Fibroblast of lung (primary cell): ENCODE data around the gene DPP10.

ENCODE experiments used
- CTCF ChIP-seq, 2 donors: IDR thresholded peaks in 1 of 2; conservative IDR thresholded peaks in 1 of 2; 1 replicate in 1 of 2; 2 replicates in 1 of 2; pipeline ENCODE4 v1.5.1; 2011 to 2012; ENCODE audit warnings: low read length in 2 of 2, control low read depth in 1 of 2, inconsistent platforms in 1 of 2, low read depth in 1 of 2, mild to moderate bottlenecking in 1 of 2
- EZH2 ChIP-seq: IDR thresholded peaks from 2 replicates; pipeline ENCODE4 v1.5.1; 2012; ENCODE audit warnings: low read length, control low read depth, mild to moderate bottlenecking; ENCODE audit errors: missing control alignments

- TF ChIP-seq CTCF (conservative IDR thresholded peaks at IDR 0.05 in 1 of 2, IDR thresholded peaks at IDR 0.05 in 1 of 2; ENCODE audit: low read depth in 1 of 2, low read length in 2 of 2): no peak
- TF ChIP-seq EZH2: no peak
Observed at GRCh38 chr2:114753145-114753544, 310.7 kb downstream of the DPP10 start.
